GM12878 (cell line): ENCODE results near the gene LGALSL. TPM values are rescaled to one million over a fixed set of nuclear protein-coding genes. Genes with fewer than 3 reads are reported as not detected.

ENCODE experiments used
- ATAC-seq: fragments of 200-7000 bp; cut with Tn5 transposase; 3 replicates; pipeline ENCODE4 v1.9.1; 2020; ENCODE audit warnings: mild to moderate bottlenecking, moderate library complexity
- BruUV-seq: library from RNA; stranded (reverse); fragments of 400-500 nt; replicated peaks from 2 replicates; lab custom pipeline; 2021; lab: Mats Ljungman, UMichigan
- CTCF ChIA-PET: fragments of 300-600 bp; sonication (Branson Sonifier 250); formaldehyde crosslinking; extraction: SDS; loops from one replicate; lab custom pipeline; 2021; ENCODE audit warnings: inconsistent platforms; lab: Yijun Ruan, JAX
- POLR2A ChIA-PET: fragments of 350-600 bp; formaldehyde crosslinking; extraction: SDS; loops from one replicate; lab custom pipeline; 2021; ENCODE audit warnings: inconsistent platforms; lab: Charles Lee
- RAD21 ChIA-PET: fragments of 300-600 bp; sonication (Branson Sonifier 250); formaldehyde crosslinking; loops from one replicate; lab custom pipeline; 2023; ENCODE audit warnings: antibody characterized with exemption; ENCODE audit not compliant: unreplicated experiment; lab: Charles Lee
- SMC1A ChIA-PET: fragments of 300-600 bp; sonication (Branson Sonifier 250); formaldehyde crosslinking; loops from one replicate; lab custom pipeline; 2023; ENCODE audit not compliant: unreplicated experiment, uncharacterized antibody; lab: Charles Lee
- DNase-seq: peaks from one replicate; pipeline ENCODE4 v3.0.0-alpha.2; 2011; ENCODE audit warnings: low read depth, low spot score
- FAIRE-seq: peaks from 3 replicates; lab custom pipeline; 2011; peaks lifted over from hg19 to GRCh38; lab: Jason Lieb, UNC
- H2AFZ ChIP-seq: 2 replicates; pipeline ENCODE4 v1.6.0; 2011; ENCODE audit warnings: low read depth, low read length, control low read depth; ENCODE audit not compliant: control insufficient read depth
- H3K27ac ChIP-seq: 2 replicates; pipeline ENCODE4 v1.5.1; 2011; ENCODE audit warnings: control low read depth; ENCODE audit not compliant: control insufficient read depth, insufficient read depth
- H3K27me3 ChIP-seq, 2 experiments: replicated peaks in 1 of 2; 2 replicates each; pipeline versions ENCODE4 v1.6.0 to v1.6.1; 2011; ENCODE audit warnings: low read length in 1 of 2; ENCODE audit not compliant: control insufficient read depth in 2 of 2, insufficient read depth in 2 of 2
- H3K36me3 ChIP-seq, 2 experiments: 2 replicates each; pipeline ENCODE4 v1.5.1; 2011; ENCODE audit warnings: low read length in 1 of 2; ENCODE audit not compliant: control insufficient read depth in 2 of 2, insufficient read depth in 2 of 2
- H3K4me1 ChIP-seq: 2 replicates; pipeline ENCODE4 v1.6.1; 2011; ENCODE audit warnings: mild to moderate bottlenecking, low read length, moderate library complexity, mixed read lengths; ENCODE audit not compliant: control insufficient read depth, insufficient read depth
- H3K4me2 ChIP-seq: 2 replicates; pipeline ENCODE4 v1.6.0; 2011; ENCODE audit warnings: control low read depth; ENCODE audit not compliant: control insufficient read depth, insufficient read depth
- H3K4me3 ChIP-seq: fragments of 200-600 bp; sonication (generic); 2 replicates; pipeline ENCODE4 v1.5.1; 2016
- H3K79me2 ChIP-seq: 2 replicates; pipeline ENCODE4 v1.6.0; 2011; ENCODE audit warnings: low read length; ENCODE audit not compliant: control insufficient read depth, insufficient read depth
- H3K9ac ChIP-seq: 2 replicates; pipeline ENCODE4 v1.8.0; 2011; ENCODE audit warnings: low read length, control low read depth, mixed read lengths; ENCODE audit not compliant: control insufficient read depth, insufficient read depth
- H3K9me3 ChIP-seq: replicated peaks from 3 replicates; pipeline ENCODE4 v1.5.1; 2011; ENCODE audit warnings: mild to moderate bottlenecking, low read length; ENCODE audit not compliant: control insufficient read depth, insufficient read depth
- H4K20me1 ChIP-seq: 2 replicates; pipeline ENCODE4 v1.6.0; 2011; ENCODE audit not compliant: control insufficient read depth, insufficient read depth
- ATF7 ChIP-seq: fragments of 450-650 bp; IDR thresholded peaks from 2 replicates; pipeline ENCODE4 v1.6.1; 2016; ENCODE audit warnings: low read depth, mild to moderate bottlenecking
- CUX1 ChIP-seq: IDR thresholded peaks from 2 replicates; pipeline ENCODE4 v1.6.1; 2012; ENCODE audit warnings: improper control_type of control experiment, low read depth, low read length; ENCODE audit not compliant: insufficient replicate concordance
- FOS ChIP-seq: IDR thresholded peaks from 3 replicates; pipeline ENCODE4 v1.6.1; 2011; ENCODE audit warnings: borderline replicate concordance; ENCODE audit not compliant: insufficient read length; ENCODE audit errors: extremely low read depth
- MAX ChIP-seq: IDR thresholded peaks from 2 replicates; pipeline ENCODE4 v1.6.1; 2012; ENCODE audit warnings: low read depth, low read length, improper control_type of control experiment
- RFX5 ChIP-seq: IDR thresholded peaks from 2 replicates; pipeline ENCODE4 v1.6.1; 2011; ENCODE audit warnings: low read depth, low read length, improper control_type of control experiment
- RUNX3 ChIP-seq: IDR thresholded peaks from 2 replicates; pipeline ENCODE4 v1.6.1; 2012; ENCODE audit warnings: low read length, inconsistent platforms
- ZBED1 ChIP-seq: IDR thresholded peaks from 2 replicates; pipeline ENCODE4 v1.6.1; 2016; ENCODE audit warnings: borderline replicate concordance
- WGBS: methylation state at CpG from one replicate; pipeline ENCODE4 v1.1.6; 2016; ENCODE audit warnings: low lambda C conversion rate; ENCODE audit not compliant: insufficient replicate concordance, insufficient coverage; ENCODE audit errors: missing lambda C conversion rate; 5-methylcytosine and 5-hydroxymethylcytosine counted together
- in situ Hi-C: fragments of 300-500 bp; cut with MboI; formaldehyde crosslinking; loops from 9 replicates; pipeline ENCODE4 v1.14.3; 2018; ENCODE audit warnings: mixed read lengths
- intact Hi-C: fragments of 100-400 bp; cut with micrococcal nuclease; formaldehyde crosslinking; loops from one replicate; pipeline ENCODE4 v1.14.2; 2022; ENCODE audit not compliant: unreplicated experiment
- polyA plus RNA-seq, 11 experiments: library from polyadenylated mRNA; depleted of rRNA in 4 of 11; unstranded in 6 of 11; stranded (reverse) in 5 of 11; fragments of >200 nt; fragmentation: Nextera tagmentation in 4 of 11; fragmentation: Illumina TruSeq in 1 of 11; extraction: Ambion mirVana in 4 of 11; extraction: Trizol in 1 of 11; gene quantifications; 1 replicate in 1 of 11; 2 replicates in 10 of 11; pipeline versions ENCODE4 v1.2.1 to v1.2.3, GENCODE V29; 2011 to 2016; ENCODE audit warnings: inconsistent platforms in 2 of 11, missing spikeins in 2 of 11, low read depth in 1 of 11
- total RNA-seq, 4 experiments: library from RNA; depleted of rRNA in 3 of 4; stranded (reverse); fragments of >200 nt in 3 of 4; fragmentation: Illumina TruSeq in 1 of 4; extraction: Trizol in 1 of 4; gene quantifications; 2 replicates each; pipeline versions ENCODE4 v1.2.1 to v1.2.3, GENCODE V29; 2013 to 2021
- TF ChIP-seq, protein P1 (sequence below): fragments of 450-650 bp; IDR thresholded peaks from 2 replicates; pipeline ENCODE4 v1.6.1; 2014; ENCODE audit warnings: mild to moderate bottlenecking

The LGALSL gene
- total and polyA plus RNA-seq, 10 of the 15 experiments (the other 5 are each of a cell fraction or from before 2014, with no cell fraction given), result 3.3 to 9.1 (median 4.9) TPM

- TF ChIP-seq, protein P1, sequence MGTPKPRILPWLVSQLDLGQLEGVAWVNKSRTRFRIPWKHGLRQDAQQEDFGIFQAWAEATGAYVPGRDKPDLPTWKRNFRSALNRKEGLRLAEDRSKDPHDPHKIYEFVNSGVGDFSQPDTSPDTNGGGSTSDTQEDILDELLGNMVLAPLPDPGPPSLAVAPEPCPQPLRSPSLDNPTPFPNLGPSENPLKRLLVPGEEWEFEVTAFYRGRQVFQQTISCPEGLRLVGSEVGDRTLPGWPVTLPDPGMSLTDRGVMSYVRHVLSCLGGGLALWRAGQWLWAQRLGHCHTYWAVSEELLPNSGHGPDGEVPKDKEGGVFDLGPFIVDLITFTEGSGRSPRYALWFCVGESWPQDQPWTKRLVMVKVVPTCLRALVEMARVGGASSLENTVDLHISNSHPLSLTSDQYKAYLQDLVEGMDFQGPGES, result no peak
- no peak for TF ChIP-seq MAX
- no peak for TF ChIP-seq FOS
Observed at GRCh38 chr2:64454386-64455332, 697 bp downstream of the LGALSL start (continued).

GRCh38 chr2:64455545-64455944 lies 1.6 kb downstream of the LGALSL start:
- intact Hi-C loops (no loop called here), in situ Hi-C loops (no loop called here)
- Histone ChIP-seq H3K4me1 (no peaks in the 10 kb centered on the region; the same call in 1 of the 2 replicates), H2AFZ (no peak overlapping the region), H3K4me2 (peak overlapping the region; percentile 96; the same call in 1 of the 2 replicates), H3K27me3 (no peaks in the 10 kb centered on the region), H3K9ac (no peak overlapping the region)
- 47% methylated on average over 2 of the region's 2 CpGs for whole genome bisulfite sequencing
- ATAC-seq (no peak), DNase-seq (no peak)
- ChIA-PET RAD21 (interaction anchor here (1.0 to 1.3 kb wide), 2 partner anchors 125 to 272 kb away, joined by 3 to 5 read pairs; no protein-coding TSS in a partner anchor), POLR2A (no interaction called here), SMC1A (interaction anchor here (0.7 to 5.7 kb wide), 6 partner anchors 15 to 262 kb away, joined by 3 to 42 read pairs (median 6); no protein-coding TSS in a partner anchor)
- TF ChIP-seq ZBED1 (no peak), RUNX3 (0 out of 2 replicates have a peak, but pooled peaks have one; percentile 12), CUX1 (no peak), ATF7 (no peak), RFX5 (no peak)
- TF ChIP-seq, all 136 proteins: peak for 1
- no peak overlapping the region for H3K4me3 ChIP-seq
- no peaks in the 10 kb centered on the region for H3K9me3 ChIP-seq
- CTCF ChIA-PET, result interaction anchor here (1.0 to 5.1 kb wide), 5 partner anchors 19 to 418 kb away, joined by 3 to 37 read pairs (median 7); no protein-coding TSS in a partner anchor
- FAIRE-seq, result no peak
- no peaks in the 10 kb centered on the region for H3K36me3 ChIP-seq
- no peak overlapping the region for H3K27ac ChIP-seq
- BruUV-seq, result TSS peak; percentile 78
- H3K79me2 ChIP-seq, result no peaks in the 10 kb centered on the region
- no peaks in the 10 kb centered on the region for H4K20me1 ChIP-seq
